Cardiac muscle cell (in vitro differentiated cells and primary cell): ENCODE data around the gene DDX54. TPM values are rescaled to one million over a fixed set of nuclear protein-coding genes. Genes with fewer than 3 reads are reported as not detected.

Experiments
- DNase-seq, 2 donors: peaks; one replicate each; pipeline versions ENCODE4 v3.0.0 to v3.0.0-alpha.2; 2010 to 2017; ENCODE audit warnings: low read depth in 1 of 2, low spot score in 1 of 2
- H3K27ac ChIP-seq: fragments of 200-600 bp; sonication (generic); 2 replicates; pipeline ENCODE4 v1.5.1; 2016
- H3K27me3 ChIP-seq: fragments of 200-600 bp; sonication (generic); 2 replicates; pipeline ENCODE4 v1.6.0; 2016; ENCODE audit warnings: control low read depth
- H3K36me3 ChIP-seq: fragments of 200-600 bp; sonication (generic); 2 replicates; pipeline ENCODE4 v1.5.1; 2016; ENCODE audit warnings: control low read depth
- H3K4me1 ChIP-seq: fragments of 200-600 bp; sonication (generic); 2 replicates; pipeline ENCODE4 v1.8.1; 2017; ENCODE audit warnings: low read depth, mild to moderate bottlenecking, mixed run types
- H3K4me3 ChIP-seq: fragments of 200-600 bp; sonication (generic); 2 replicates; pipeline ENCODE4 v1.5.1; 2016; ENCODE audit warnings: mild to moderate bottlenecking
- H3K9me3 ChIP-seq: fragments of 200-600 bp; sonication (generic); 2 replicates; pipeline ENCODE4 v1.5.1; 2017; ENCODE audit warnings: low read depth, mild to moderate bottlenecking, control low read depth
- CTCF ChIP-seq: IDR thresholded peaks from 2 replicates; pipeline ENCODE4 v1.5.1; 2012; ENCODE audit warnings: low read depth, mild to moderate bottlenecking, low read length
- polyA plus RNA-seq: library from polyadenylated mRNA; unstranded; fragments of >200 nt; fragmentation: Nextera tagmentation; extraction: Ambion mirVana; gene quantifications from 2 replicates; pipeline ENCODE4 v1.2.1, GENCODE V29; 2016
- total RNA-seq: library from RNA; depleted of rRNA; stranded (reverse); fragments of >200 nt; gene quantifications from 2 replicates; pipeline ENCODE4 v1.2.3, GENCODE V29; 2016

DDX54 gene
- total RNA-seq (72.6 and 148 TPM in 2 replicates), polyA plus RNA-seq (49.2 and 59.7 TPM in 2 replicates)

GRCh38 chr12:113185180-113186032 is at the start of gene DDX54, which contains the start of gene RITA1:
Gene DDX54 (minus strand): TSS chr12:113185478. CDS start chr12:113185451, 27 bp downstream.
Gene RITA1 (plus strand): TSS chr12:113185721. CDS start chr12:113186747, 1,026 bp downstream.
- Histone ChIP-seq H3K27me3 (no peaks in the 10 kb centered on the region), H3K4me3 (peak within 1 kb of the TSS; percentile 74), H3K4me1 (peaks cover 3% of the 10 kb centered on the region), H3K9me3 (no peaks in the 10 kb centered on the region), H3K27ac (peak within 1 kb of the TSS; percentile 95), H3K36me3 (peaks cover under 1% of the 10 kb centered on the region)
- no peak for TF ChIP-seq CTCF
- DNase-seq, result peak; percentile 86 to 94

GRCh38 chr12:113234483-113234882 is 49.2 kb upstream of the DDX54 start:
- H3K9me3 ChIP-seq, result no peaks in the 10 kb centered on the region
- H3K4me3 ChIP-seq, result no peak overlapping the region
- H3K27ac ChIP-seq, result no peak overlapping the region
- no peak for DNase-seq
- H3K27me3 ChIP-seq, result no peaks in the 10 kb centered on the region
- no peaks in the 10 kb centered on the region for H3K36me3 ChIP-seq
- no peak for TF ChIP-seq CTCF
- peaks cover 17% of the 10 kb centered on the region for H3K4me1 ChIP-seq

GRCh38 chr12:113233967-113234366 is 48.7 kb upstream of the DDX54 start:
- H3K4me3 ChIP-seq, result no peak overlapping the region
- H3K4me1 ChIP-seq, result peaks cover 15% of the 10 kb centered on the region
- DNase-seq, result no peak
- no peak for TF ChIP-seq CTCF
- no peak overlapping the region for H3K27ac ChIP-seq
- no peaks in the 10 kb centered on the region for H3K27me3 ChIP-seq
- H3K9me3 ChIP-seq, result no peaks in the 10 kb centered on the region
- H3K36me3 ChIP-seq, result no peaks in the 10 kb centered on the region

- peaks cover 15% of the 10 kb centered on the region for H3K4me1 ChIP-seq
- no peak overlapping the region for H3K27ac ChIP-seq
- no peak overlapping the region for H3K4me3 ChIP-seq
- TF ChIP-seq CTCF, result no peak
- H3K9me3 ChIP-seq, result no peaks in the 10 kb centered on the region
- DNase-seq, result peak in 1 of 2 donors; percentile 29
- H3K27me3 ChIP-seq, result no peaks in the 10 kb centered on the region
- no peaks in the 10 kb centered on the region for H3K36me3 ChIP-seq
These were observed 47.7 kb upstream of the DDX54 start for GRCh38 chr12:113232840-113233585.

GRCh38 chr12:113232089-113232839 is 47.0 kb upstream of the DDX54 start:
- Histone ChIP-seq H3K27me3 (no peaks in the 10 kb centered on the region), H3K27ac (no peak overlapping the region), H3K9me3 (no peaks in the 10 kb centered on the region), H3K36me3 (no peaks in the 10 kb centered on the region), H3K4me1 (peaks cover 15% of the 10 kb centered on the region), H3K4me3 (no peak overlapping the region)
- no peak for TF ChIP-seq CTCF
- DNase-seq, result no peak
